RWPE1 (cell line): ENCODE measurements around the gene BMAL1.

Source experiments
- CTCF ChIA-PET: fragments of 350-600 bp; sonication (Branson Sonifier 250); formaldehyde crosslinking; extraction: SDS; loops from one replicate; lab custom pipeline; 2021; lab: Yijun Ruan, JAX
- POLR2A ChIA-PET: fragments of 400-600 bp; formaldehyde crosslinking; extraction: SDS; loops from one replicate; lab custom pipeline; 2020; ENCODE audit warnings: antibody characterized with exemption; ENCODE audit not compliant: low non-redundant PET; lab: Yijun Ruan, JAX
- DNase-seq: peaks from one replicate; pipeline ENCODE4 v3.0.0; 2012; ENCODE audit warnings: low spot score
- H3K27ac ChIP-seq: fragments of 450-650 bp; 2 replicates; pipeline ENCODE4 v1.5.1; 2017
- TF ChIP-seq, protein P1 (sequence below): fragments of 450-650 bp; conservative IDR thresholded peaks from 2 replicates; pipeline ENCODE4 v1.5.1; 2017; ENCODE audit warnings: low read depth, mild to moderate bottlenecking

Gene BMAL1

DNA sequence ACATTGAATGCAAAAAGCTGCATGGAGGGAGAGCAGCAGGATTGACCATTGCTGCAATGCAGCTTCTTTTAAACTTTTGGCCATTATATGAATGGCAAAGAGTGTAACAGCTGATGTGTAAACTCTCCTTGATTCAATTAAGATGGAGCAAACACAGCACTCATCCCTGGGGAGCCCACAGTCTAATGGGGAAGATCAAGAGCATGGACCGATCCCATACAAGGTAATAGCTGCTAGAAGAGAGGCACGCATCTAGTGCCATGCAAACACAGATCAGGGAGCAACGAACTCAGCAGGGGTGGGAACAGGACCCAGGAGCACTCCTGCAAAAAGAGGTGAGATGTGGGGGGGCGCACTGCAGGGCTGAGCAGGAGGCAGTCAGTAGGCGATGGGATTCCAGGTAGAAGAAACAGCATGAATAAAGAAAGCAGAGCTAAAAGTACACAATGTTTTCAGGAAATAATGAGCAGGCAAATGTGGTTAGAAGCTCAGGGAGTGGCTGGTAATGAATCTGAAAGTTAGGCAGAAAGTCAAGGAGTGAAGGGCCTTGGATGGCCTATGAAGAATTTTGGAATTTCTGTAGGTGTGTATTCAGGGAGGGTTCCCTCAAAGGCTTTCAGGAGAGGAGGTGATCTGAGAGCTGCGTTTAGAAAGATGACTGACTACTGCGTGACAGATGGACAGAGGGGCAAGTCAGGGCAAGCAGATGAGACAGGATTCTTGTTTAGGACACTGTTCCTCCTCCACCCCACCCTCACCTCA is 17.2 kb upstream of the BMAL1 start:
- DNase-seq, result peak; percentile 85
- CTCF ChIA-PET, result interaction anchor here (0.6 to 2.3 kb wide), 4 partner anchors 9 to 458 kb away, joined by 3 to 6 read pairs (median 4); no protein-coding TSS in a partner anchor
- H3K27ac ChIP-seq, result peak overlapping the region; percentile 100
- TF ChIP-seq, protein P1, sequence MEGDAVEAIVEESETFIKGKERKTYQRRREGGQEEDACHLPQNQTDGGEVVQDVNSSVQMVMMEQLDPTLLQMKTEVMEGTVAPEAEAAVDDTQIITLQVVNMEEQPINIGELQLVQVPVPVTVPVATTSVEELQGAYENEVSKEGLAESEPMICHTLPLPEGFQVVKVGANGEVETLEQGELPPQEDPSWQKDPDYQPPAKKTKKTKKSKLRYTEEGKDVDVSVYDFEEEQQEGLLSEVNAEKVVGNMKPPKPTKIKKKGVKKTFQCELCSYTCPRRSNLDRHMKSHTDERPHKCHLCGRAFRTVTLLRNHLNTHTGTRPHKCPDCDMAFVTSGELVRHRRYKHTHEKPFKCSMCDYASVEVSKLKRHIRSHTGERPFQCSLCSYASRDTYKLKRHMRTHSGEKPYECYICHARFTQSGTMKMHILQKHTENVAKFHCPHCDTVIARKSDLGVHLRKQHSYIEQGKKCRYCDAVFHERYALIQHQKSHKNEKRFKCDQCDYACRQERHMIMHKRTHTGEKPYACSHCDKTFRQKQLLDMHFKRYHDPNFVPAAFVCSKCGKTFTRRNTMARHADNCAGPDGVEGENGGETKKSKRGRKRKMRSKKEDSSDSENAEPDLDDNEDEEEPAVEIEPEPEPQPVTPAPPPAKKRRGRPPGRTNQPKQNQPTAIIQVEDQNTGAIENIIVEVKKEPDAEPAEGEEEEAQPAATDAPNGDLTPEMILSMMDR, result no peak
- POLR2A ChIA-PET, result no interaction called here

DNA sequence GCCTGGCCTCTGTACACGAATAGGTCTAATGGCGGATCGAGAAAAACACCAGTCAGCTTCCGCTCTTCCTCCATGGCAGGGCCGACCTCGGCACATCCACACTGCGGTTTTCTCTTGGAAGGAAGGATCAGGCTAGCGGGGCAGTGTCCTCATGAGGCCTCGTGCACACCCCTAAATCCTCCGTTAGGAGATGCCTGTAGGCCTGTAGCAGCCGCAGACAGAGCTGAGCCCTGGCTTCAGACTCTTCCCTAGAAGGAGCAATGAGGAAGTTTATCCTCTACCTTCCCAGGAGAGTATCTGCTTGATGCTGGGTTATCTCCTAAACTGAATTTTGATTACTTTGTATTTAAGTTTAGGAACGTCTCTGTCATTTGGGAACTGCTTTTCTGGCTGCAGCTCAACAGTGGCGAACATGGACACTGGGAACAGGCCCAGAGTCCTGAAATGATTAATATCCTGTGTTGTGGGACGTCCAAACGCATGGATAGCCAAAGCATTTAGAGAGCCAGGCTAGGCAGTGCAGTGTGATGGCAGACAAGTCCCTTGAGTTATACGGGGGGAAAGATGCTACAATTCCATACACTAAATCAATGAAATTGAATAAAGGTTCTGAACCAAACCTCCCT is 16.5 kb upstream of the BMAL1 start:
- TF ChIP-seq, protein P1, result no peak
- peak; percentile 7 for DNase-seq
- ChIA-PET CTCF (interaction anchor here (1.0 to 2.3 kb wide), 2 partner anchors 16 to 51 kb away, joined by 3 to 6 read pairs; no protein-coding TSS in a partner anchor), POLR2A (no interaction called here)
- peak overlapping the region; percentile 100 for H3K27ac ChIP-seq

DNA sequence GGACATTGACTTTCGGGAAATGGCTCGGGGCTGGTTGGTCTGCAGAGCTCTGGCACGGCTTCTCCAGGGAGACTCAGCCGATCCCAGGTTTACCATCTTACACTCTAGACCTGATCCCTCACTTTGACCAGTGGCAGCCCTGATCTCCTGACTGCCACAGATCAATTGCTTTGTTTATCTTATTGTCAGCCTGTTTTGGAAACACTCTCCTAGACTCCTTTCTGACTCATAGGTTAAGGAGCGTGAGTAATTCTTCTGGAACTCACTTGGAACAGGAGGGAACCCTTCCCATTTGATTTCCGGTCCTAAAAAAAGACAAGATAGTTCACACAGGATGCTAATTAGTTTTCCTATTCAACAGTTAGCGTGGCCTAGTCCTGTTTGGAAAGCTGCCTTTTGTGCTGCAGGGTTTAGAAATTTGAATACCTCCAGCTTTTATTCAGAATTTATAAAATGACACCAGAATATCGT is 16.0 kb upstream of the BMAL1 start:
- ChIA-PET POLR2A (no interaction called here), CTCF (interaction anchor here (0.6 to 2.3 kb wide), 4 partner anchors 15 to 89 kb away, joined by 3 to 6 read pairs (median 4); no protein-coding TSS in a partner anchor)
- DNase-seq, result peak; percentile 85
- peak overlapping the region; percentile 100 for H3K27ac ChIP-seq
- TF ChIP-seq, protein P1, result no peak

DNA sequence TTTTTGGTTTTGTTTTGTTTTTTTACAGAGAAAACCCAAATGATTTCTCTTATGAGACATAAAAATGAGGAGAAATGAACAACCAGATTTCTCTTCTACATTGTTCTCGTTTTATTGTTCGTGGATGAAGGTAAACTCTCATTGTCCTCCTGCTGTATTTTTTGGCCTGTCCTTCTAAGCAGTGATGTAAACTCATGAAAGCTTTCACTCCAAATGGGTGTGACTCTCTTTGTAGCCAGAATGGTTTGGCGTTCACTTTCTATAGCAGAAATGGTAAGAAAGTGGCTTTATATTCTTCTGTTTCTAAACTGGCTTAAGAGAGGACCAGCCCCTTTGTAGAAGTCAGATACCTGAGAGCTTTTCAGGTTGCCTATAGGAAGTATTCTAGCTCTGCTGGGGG is 15.5 kb upstream of the BMAL1 start:
- ChIA-PET POLR2A (no interaction called here), CTCF (interaction anchor here (0.6 to 2.3 kb wide), 4 partner anchors 15 to 89 kb away, joined by 3 to 6 read pairs (median 4); no protein-coding TSS in a partner anchor)
- DNase-seq, result no peak
- TF ChIP-seq, protein P1, result no peak
- peak overlapping the region; percentile 100; the same call in 1 of the 2 replicates for H3K27ac ChIP-seq

DNA sequence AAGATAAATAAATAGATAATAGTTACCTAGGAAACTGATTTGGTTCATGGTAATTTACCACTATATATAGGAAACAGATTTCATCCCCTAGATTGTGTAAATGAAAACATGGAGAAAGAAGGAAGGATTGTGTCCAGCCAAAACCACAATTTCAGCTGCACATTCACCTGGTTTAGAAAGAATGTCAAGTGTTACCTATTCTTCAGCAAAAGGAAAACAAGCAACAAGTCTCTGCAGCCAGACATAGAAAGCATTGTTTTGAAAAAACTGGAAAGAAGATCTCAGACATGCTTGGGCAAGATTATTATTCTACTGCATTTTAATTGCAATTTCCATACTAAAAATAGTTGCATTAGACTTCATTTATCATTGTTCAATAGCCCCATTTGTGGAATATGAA is 8.8 kb upstream of the BMAL1 start:
- ChIA-PET CTCF (interaction anchor here (1.1 kb wide), 1 partner anchor 58 kb away, joined by 3 read pairs; no protein-coding TSS in a partner anchor), POLR2A (no interaction called here)
- TF ChIP-seq, protein P1, result no peak
- no peak for DNase-seq
- no peak overlapping the region for H3K27ac ChIP-seq

DNA sequence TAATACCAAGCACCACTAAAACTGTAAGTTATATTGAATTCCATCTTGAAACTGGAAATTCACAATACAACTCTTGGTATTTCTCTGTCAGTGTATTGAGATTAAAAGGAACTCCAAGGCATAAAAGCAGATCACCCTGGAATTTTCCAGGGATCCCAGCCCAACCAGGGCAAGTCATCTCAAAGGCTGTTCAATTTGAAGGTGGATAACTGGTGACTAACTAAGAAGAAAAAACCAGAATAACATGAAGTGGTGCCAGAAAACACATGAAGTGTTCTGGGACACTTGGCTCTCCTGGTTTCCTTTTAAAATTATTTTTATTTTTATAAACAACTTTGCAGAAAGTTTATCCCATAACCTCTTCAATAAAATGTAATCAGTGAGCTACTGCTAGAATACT is 7.8 kb upstream of the BMAL1 start:
- H3K27ac ChIP-seq, result peak overlapping the region; percentile 29; the same call in 1 of the 2 replicates
- ChIA-PET POLR2A (no interaction called here), CTCF (interaction anchor here (0.6 to 1.1 kb wide), 2 partner anchors 9 to 59 kb away, joined by 3 read pairs; no protein-coding TSS in a partner anchor)
- TF ChIP-seq, protein P1, result no peak
- peak; percentile 16 for DNase-seq
